HG02759 (cell line): ENCODE data around the gene ZSWIM6.

Experiments
- ATAC-seq: cut with Tn5 transposase; IDR thresholded peaks from one replicate; pipeline ENCODE4 v1.9.1; 2021; ENCODE audit warnings: mild to moderate bottlenecking, moderate library complexity; ENCODE audit not compliant: unreplicated experiment

ZSWIM6 gene

GRCh38 chr5:61582205-61582820 lies 250.3 kb downstream of the ZSWIM6 start:
- no peak for ATAC-seq

- no peak for ATAC-seq
Measured at GRCh38 chr5:61582887-61583286, 250.8 kb downstream of the ZSWIM6 start.

DNA sequence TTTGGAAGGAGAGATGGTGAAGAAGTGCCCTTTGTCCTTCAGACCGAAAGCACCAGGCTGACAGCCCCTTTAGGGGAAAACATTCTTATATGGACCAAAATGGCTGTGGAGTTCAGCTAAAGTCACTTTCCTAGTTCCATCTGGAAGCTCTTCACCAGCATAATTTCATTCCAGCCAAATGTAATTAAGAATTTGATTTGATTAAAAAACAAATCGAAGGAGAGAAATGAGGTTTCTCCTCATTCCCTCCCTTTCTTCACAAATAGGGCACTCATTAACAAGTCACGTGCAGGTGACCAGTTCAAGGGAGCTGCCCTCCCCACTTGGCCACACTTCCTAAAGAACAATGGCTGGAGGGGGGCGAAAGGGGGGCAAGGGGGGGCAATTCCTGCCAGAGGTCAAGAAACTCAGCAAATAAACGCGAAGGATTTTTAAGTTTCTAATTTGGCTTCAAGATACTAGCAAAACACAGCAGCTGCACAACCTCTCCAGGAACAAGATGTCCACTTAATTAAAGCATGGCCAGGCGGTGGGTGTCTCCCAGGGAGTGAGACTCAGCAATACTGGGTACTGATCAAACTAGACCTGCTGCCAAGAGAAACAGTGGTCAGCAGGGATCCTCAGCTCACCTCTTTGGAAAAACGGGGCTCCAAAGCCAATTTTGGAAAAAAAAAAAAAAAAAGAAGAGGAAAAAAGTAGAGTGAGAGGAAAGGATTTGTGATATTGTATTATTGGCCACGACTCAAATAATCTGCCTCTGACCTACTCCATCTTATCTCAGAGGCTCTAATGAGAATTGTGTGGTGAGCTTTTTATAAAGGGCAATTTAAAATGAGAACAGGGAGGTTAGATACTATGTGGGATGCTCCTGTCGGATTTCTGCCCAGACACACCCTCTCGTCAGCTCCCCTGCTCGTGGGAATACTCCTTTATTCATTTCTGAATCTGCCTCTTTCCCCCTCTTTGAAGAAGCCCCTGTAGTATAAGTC lies 254.3 kb downstream of the ZSWIM6 start:
- no peak for ATAC-seq

DNA sequence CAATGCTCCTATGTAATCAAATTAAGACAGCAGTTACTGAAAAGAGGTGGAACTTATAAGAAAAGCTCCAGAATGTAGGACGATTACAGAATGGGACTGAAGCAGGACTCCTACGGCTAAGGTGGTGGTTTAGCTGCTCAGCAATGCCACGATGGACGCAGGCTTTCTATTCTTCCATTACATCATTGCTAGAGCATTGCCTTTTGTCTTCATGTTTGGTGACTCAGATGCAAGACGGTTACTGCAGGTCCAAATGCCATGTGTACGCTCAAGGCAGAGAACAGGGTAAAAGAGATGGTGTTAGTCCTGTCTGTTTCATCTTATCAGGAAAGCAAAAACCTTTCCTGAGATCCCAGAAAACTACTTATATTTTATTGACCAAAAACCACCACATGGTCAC lies 255.1 kb downstream of the ZSWIM6 start:
- ATAC-seq, result no peak

GRCh38 chr5:61588216-61588615 lies 256.2 kb downstream of the ZSWIM6 start:
- no peak for ATAC-seq

DNA sequence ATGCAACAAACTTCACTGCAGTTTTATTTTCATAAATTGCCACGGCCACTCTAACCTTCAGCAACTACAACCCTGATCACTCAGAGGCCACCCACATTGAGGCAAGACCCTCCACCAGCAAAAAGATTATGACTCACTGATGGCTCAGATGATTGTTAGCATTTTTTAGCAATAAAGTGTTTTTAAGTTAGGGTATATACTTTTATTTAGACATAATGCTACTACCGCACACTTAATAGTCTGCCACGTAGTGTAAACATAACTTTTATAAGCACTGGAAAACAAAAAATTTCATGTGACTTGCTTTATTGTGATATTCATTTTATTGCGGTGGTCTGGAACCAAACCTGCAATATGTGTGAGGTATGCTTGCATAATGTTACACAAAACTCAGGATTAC lies 257.9 kb downstream of the ZSWIM6 start:
- no peak for ATAC-seq

GRCh38 chr5:61590473-61590872 lies 258.4 kb downstream of the ZSWIM6 start:
- no peak for ATAC-seq

DNA sequence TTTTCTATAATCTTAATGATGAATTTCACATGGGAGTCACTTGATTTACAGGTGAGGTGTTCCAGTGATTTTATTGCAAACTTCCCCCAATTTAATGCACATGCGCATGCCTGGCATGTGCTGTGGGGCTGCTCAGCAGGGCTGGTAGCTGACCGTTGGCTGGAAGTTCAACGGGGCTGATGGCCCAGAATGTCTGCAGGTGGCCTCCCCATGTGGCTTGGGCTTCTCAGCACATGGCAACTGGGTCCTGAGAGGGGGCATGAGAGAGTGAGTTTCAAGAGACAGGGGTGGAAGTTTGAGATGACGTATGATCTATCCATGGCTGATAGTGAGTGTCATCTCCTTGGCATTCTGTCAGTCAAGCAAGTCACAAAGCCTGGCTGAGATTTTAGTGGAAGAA lies 259.8 kb downstream of the ZSWIM6 start:
- no peak for ATAC-seq

GRCh38 chr5:61595426-61595825 lies 263.4 kb downstream of the ZSWIM6 start:
- ATAC-seq, result no peak
